ENCODE measurements around the gene RNF213. TPM values are rescaled to one million over a fixed set of nuclear protein-coding genes. Genes with fewer than 3 reads are reported as not detected.
A peak's percentile ranks its signal among the peaks of the same experiment; 100 is the strongest.

RNF213 gene
- polyA plus RNA-seq, 1 of the 3 experiments (the other 2 are of a cell fraction) = 57.5 TPM

DNA sequence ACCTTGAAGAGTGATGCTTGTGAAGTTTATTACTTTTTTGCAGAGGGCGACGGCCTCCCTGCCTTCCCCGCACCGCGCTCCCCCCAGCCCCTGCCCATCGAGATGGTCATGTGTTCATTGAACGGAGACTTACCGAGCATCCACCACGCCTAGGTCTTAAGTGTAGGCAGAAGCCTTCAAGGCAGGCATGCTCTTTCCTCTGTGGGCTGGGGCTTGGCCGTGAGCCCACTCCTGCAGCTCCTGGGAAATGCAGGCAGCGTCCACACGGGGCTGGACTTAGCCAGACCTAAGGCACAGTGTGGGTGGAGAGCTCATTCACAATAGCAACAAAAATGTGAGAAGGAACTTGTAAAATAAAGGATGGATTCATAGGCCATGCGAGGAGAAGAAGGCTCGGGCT, 19.2 kb downstream of the RNF213 start:
- CTCF ChIA-PET = interaction anchor here (1.6 kb wide), 1 partner anchor 147 kb away, joined by 4 read pairs; no protein-coding TSS in a partner anchor
- peak; percentile 57 for DNase-seq
- Histone ChIP-seq H3K4me2 (no peak overlapping the region), H3K9ac (no peak overlapping the region), H3K4me1 (ENCODE audit: control insufficient read depth in 1 of 2, insufficient read depth in 2 of 2, low read depth in 1 of 2, low read length in 1 of 2) (peaks cover 0 to 7% of the 10 kb centered on the region in 2 experiments; a peak in 1 of 4 replicates), H4K20me1 (ENCODE audit: insufficient read depth) (peaks cover 13% of the 10 kb centered on the region; the same call in 1 of the 2 replicates), H3K9me2 (no peaks in the 10 kb centered on the region), H3K27me3 (ENCODE audit: insufficient read depth) (no peaks in the 10 kb centered on the region), H3K36me3 (replicated peaks in 1 of 2; ENCODE audit: control insufficient read depth in 1 of 2, insufficient read depth in 2 of 2, low read length in 1 of 2) (peaks cover 9 to 22% of the 10 kb centered on the region in 2 experiments), H3F3A (replicated peaks; ENCODE audit: insufficient read depth) (peaks cover 13% of the 10 kb centered on the region), H3K4me3 (ENCODE audit: low read depth in 2 of 2, low read length in 1 of 2) (no peak overlapping the region), H3K9me3 (no peaks in the 10 kb centered on the region), H3K27ac (ENCODE audit: low read depth in 2 of 2, low read length in 1 of 2) (no peak overlapping the region), H2AFZ (ENCODE audit: low read depth) (no peak overlapping the region), H3K79me2 (ENCODE audit: insufficient read depth) (peaks cover 28% of the 10 kb centered on the region; the same call in 1 of the 2 replicates)
- POLR2A ChIA-PET = no interaction called here
- TF ChIP-seq CHD2 (IDR thresholded peaks at IDR 0.05; ENCODE audit: low read length, partially characterized antibody) (no peak), RFX5 (IDR thresholded peaks at IDR 0.05; ENCODE audit: low read length) (no peak), TAF1 (IDR thresholded peaks at IDR 0.05; ENCODE audit: borderline replicate concordance, low read depth, low read length) (no peak), FOSL2 (IDR thresholded peaks at IDR 0.05; ENCODE audit: borderline replicate concordance, low read depth) (no peak), GATA2 (CRISPR knock-in tag; IDR thresholded peaks at IDR 0.05) (no peak), NFIC (IDR thresholded peaks at IDR 0.05; ENCODE audit: borderline replicate concordance) (no peak), ELF1 (IDR thresholded peaks at IDR 0.05) (no peak), JUND (IDR thresholded peaks at IDR 0.05) (no peak), RCOR1 (IDR thresholded peaks at IDR 0.05; ENCODE audit: low read length) (no peak), YY1 (IDR thresholded peaks at IDR 0.05; ENCODE audit: low read depth) (no peak), MXI1 (IDR thresholded peaks at IDR 0.05; ENCODE audit: low read depth, low read length) (no peak), EZH2phosphoT487 (IDR thresholded peaks at IDR 0.05; ENCODE audit: borderline replicate concordance, low read depth) (no peak)
- TF ChIP-seq, protein P1, sequence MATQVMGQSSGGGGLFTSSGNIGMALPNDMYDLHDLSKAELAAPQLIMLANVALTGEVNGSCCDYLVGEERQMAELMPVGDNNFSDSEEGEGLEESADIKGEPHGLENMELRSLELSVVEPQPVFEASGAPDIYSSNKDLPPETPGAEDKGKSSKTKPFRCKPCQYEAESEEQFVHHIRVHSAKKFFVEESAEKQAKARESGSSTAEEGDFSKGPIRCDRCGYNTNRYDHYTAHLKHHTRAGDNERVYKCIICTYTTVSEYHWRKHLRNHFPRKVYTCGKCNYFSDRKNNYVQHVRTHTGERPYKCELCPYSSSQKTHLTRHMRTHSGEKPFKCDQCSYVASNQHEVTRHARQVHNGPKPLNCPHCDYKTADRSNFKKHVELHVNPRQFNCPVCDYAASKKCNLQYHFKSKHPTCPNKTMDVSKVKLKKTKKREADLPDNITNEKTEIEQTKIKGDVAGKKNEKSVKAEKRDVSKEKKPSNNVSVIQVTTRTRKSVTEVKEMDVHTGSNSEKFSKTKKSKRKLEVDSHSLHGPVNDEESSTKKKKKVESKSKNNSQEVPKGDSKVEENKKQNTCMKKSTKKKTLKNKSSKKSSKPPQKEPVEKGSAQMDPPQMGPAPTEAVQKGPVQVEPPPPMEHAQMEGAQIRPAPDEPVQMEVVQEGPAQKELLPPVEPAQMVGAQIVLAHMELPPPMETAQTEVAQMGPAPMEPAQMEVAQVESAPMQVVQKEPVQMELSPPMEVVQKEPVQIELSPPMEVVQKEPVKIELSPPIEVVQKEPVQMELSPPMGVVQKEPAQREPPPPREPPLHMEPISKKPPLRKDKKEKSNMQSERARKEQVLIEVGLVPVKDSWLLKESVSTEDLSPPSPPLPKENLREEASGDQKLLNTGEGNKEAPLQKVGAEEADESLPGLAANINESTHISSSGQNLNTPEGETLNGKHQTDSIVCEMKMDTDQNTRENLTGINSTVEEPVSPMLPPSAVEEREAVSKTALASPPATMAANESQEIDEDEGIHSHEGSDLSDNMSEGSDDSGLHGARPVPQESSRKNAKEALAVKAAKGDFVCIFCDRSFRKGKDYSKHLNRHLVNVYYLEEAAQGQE (IDR thresholded peaks at IDR 0.05; ENCODE audit: low read depth, low read length) = no peak
- TF ChIP-seq, protein P2, sequence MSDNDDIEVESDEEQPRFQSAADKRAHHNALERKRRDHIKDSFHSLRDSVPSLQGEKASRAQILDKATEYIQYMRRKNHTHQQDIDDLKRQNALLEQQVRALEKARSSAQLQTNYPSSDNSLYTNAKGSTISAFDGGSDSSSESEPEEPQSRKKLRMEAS (IDR thresholded peaks at IDR 0.05; ENCODE audit: low read depth) = no peak
- TF ChIP-seq, protein P3, sequence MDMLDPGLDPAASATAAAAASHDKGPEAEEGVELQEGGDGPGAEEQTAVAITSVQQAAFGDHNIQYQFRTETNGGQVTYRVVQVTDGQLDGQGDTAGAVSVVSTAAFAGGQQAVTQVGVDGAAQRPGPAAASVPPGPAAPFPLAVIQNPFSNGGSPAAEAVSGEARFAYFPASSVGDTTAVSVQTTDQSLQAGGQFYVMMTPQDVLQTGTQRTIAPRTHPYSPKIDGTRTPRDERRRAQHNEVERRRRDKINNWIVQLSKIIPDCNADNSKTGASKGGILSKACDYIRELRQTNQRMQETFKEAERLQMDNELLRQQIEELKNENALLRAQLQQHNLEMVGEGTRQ (IDR thresholded peaks at IDR 0.05; ENCODE audit: borderline replicate concordance, low read depth, low read length) = no peak
- 81% methylated on average over 14 of the region's 14 CpGs for whole genome bisulfite sequencing (ENCODE audit: low lambda C conversion rate)

Measured in SK-N-SH (cell line).